HCT116 (cell line): Measurements from ENCODE around the gene RASIP1. TPM values are rescaled to one million over a fixed set of nuclear protein-coding genes. Genes with fewer than 3 reads are reported as not detected.

Experiments used
- ATAC-seq: fragments of 200-7000 bp; cut with Tn5 transposase; 2 replicates; pipeline ENCODE4 v1.9.1; 2020; ENCODE audit warnings: mild to moderate bottlenecking, moderate library complexity
- BruUV-seq: library from RNA; stranded (reverse); fragments of 400-500 nt; replicated peaks from 2 replicates; lab custom pipeline; 2021; lab: Mats Ljungman, UMichigan
- CTCF ChIA-PET: fragments of 300-600 bp; sonication (Branson Sonifier 250); formaldehyde crosslinking; loops from one replicate; lab custom pipeline; 2021; ENCODE audit warnings: antibody characterized with exemption; lab: Charles Lee
- POLR2A ChIA-PET: fragments of 300-600, 350-600 bp; sonication (Branson Sonifier 250); formaldehyde crosslinking; loops from one replicate; lab custom pipeline; 2021; ENCODE audit warnings: antibody characterized with exemption; lab: Charles Lee
- RAD21 ChIA-PET, 2 experiments: fragments of 300-600 bp; sonication (Branson Sonifier 250); formaldehyde crosslinking; loops; one replicate each; lab custom pipeline; 2023; ENCODE audit warnings: low total read pairs in 2 of 2; ENCODE audit not compliant: uncharacterized antibody in 2 of 2, unreplicated experiment in 2 of 2, low non-redundant PET in 1 of 2; lab: Charles Lee
- DNase-seq: peaks from one replicate; pipeline ENCODE4 v3.0.0-alpha.2; 2010; ENCODE audit warnings: low read depth, low spot score
- H2AFZ ChIP-seq: fragments of 200-600 bp; shearing (Covaris generic), sonication (generic); 2 replicates; pipeline ENCODE4 v1.6.1; 2017; ENCODE audit warnings: low read depth, mixed run types, mixed read lengths, antibody characterized with exemption, low read length; ENCODE audit not compliant: poor library complexity, severe bottlenecking
- H3K27ac ChIP-seq: 2 replicates; pipeline ENCODE4 v1.5.1; 2012; ENCODE audit warnings: low read depth, low read length
- H3K27me3 ChIP-seq: fragments of 200-600 bp; sonication (generic); 2 replicates; pipeline ENCODE4 v1.6.1; 2016; ENCODE audit warnings: mixed run types, low read length, mixed read lengths; ENCODE audit not compliant: insufficient read depth
- H3K36me3 ChIP-seq, 2 experiments: fragments of 200-500 bp in 1 of 2; fragments of 200-600 bp in 1 of 2; sonication (Bioruptor generic) in 1 of 2; sonication (generic) in 1 of 2; 2 replicates each; pipeline versions ENCODE4 v1.5.1 to v1.6.1; 2014 to 2016; ENCODE audit warnings: low read length in 2 of 2, inconsistent platforms in 1 of 2, mixed read lengths in 1 of 2, mixed run types in 1 of 2; ENCODE audit not compliant: insufficient read depth in 2 of 2, control insufficient read depth in 1 of 2
- H3K4me1 ChIP-seq, 2 experiments: fragments of 200-600 bp in 1 of 2; sonication (generic) in 1 of 2; 2 replicates each; pipeline versions ENCODE4 v1.5.1 to v1.6.1; 2012 to 2017; ENCODE audit warnings: low read length in 2 of 2, inconsistent platforms in 1 of 2, mild to moderate bottlenecking in 1 of 2, mixed read lengths in 1 of 2, mixed run types in 1 of 2, moderate library complexity in 1 of 2; ENCODE audit not compliant: insufficient read depth in 2 of 2, control insufficient read depth in 1 of 2
- H3K4me2 ChIP-seq: fragments of 200-600 bp; sonication (generic); 2 replicates; pipeline ENCODE4 v1.6.1; 2017; ENCODE audit warnings: mixed run types, low read length, mixed read lengths
- H3K4me3 ChIP-seq, 2 experiments: fragments of 200-600 bp in 1 of 2; sonication (generic) in 1 of 2; replicated peaks in 1 of 2; 2 replicates each; pipeline ENCODE4 v1.5.1; 2011 to 2016; ENCODE audit warnings: low read length in 2 of 2, control low read depth in 1 of 2, low read depth in 1 of 2, mild to moderate bottlenecking in 1 of 2, mixed read lengths in 1 of 2, mixed run types in 1 of 2
- H3K79me2 ChIP-seq: fragments of 200-600 bp; sonication (generic); 2 replicates; pipeline ENCODE4 v1.6.1; 2017; ENCODE audit warnings: mild to moderate bottlenecking, mixed run types, low read length, moderate library complexity, mixed read lengths; ENCODE audit not compliant: insufficient read depth
- H3K9ac ChIP-seq: fragments of 200-600 bp; sonication (generic); 2 replicates; pipeline ENCODE4 v1.6.1; 2016; ENCODE audit warnings: low read length, mixed read lengths
- H3K9me2 ChIP-seq: fragments of 200-600 bp; sonication (generic), shearing (Covaris generic); 2 replicates; pipeline ENCODE4 v1.6.1; 2017; ENCODE audit warnings: mixed run types, mild to moderate bottlenecking, moderate library complexity; ENCODE audit not compliant: insufficient read depth
- H3K9me3 ChIP-seq, 2 experiments: fragments of 200-500 bp in 1 of 2; fragments of 200-600 bp in 1 of 2; sonication (Bioruptor generic) in 1 of 2; sonication (generic) in 1 of 2; 2 replicates each; pipeline ENCODE4 v1.6.1; 2014 to 2017; ENCODE audit warnings: low read length in 2 of 2, mixed read lengths in 2 of 2, inconsistent platforms in 1 of 2, low read depth in 1 of 2, mild to moderate bottlenecking in 1 of 2, mixed run types in 1 of 2, moderate library complexity in 1 of 2; ENCODE audit not compliant: control insufficient read depth in 1 of 2, insufficient read depth in 1 of 2
- H4K20me1 ChIP-seq: fragments of 200-600 bp; sonication (generic), shearing (Covaris generic); 2 replicates; pipeline ENCODE4 v1.6.1; 2017; ENCODE audit warnings: mixed run types, mild to moderate bottlenecking, moderate library complexity; ENCODE audit not compliant: insufficient read depth
- ATF3 ChIP-seq: IDR thresholded peaks from 2 replicates; pipeline ENCODE4 v1.6.1; 2012
- CBX3 ChIP-seq: IDR thresholded peaks from 2 replicates; pipeline ENCODE4 v1.6.1; 2012; ENCODE audit warnings: low read depth
- ELF1 ChIP-seq: IDR thresholded peaks from 2 replicates; pipeline ENCODE4 v1.6.1; 2012; ENCODE audit warnings: low read depth, borderline replicate concordance
- FOSL1 ChIP-seq: IDR thresholded peaks from 2 replicates; pipeline ENCODE4 v1.6.1; 2012; ENCODE audit warnings: low read depth
- JUND ChIP-seq: IDR thresholded peaks from 2 replicates; pipeline ENCODE4 v1.6.1; 2012
- MAX ChIP-seq: IDR thresholded peaks from 2 replicates; pipeline ENCODE4 v1.6.1; 2012
- POLR2A ChIP-seq: IDR thresholded peaks from 2 replicates; pipeline ENCODE4 v1.7.0; 2011; ENCODE audit warnings: borderline replicate concordance; ENCODE audit not compliant: insufficient read depth, insufficient read length; ENCODE audit errors: extremely low read depth
- POLR2AphosphoS5 ChIP-seq: IDR thresholded peaks from 2 replicates; pipeline ENCODE4 v1.6.1; 2011; ENCODE audit warnings: mild to moderate bottlenecking, low read depth, low read length, moderate library complexity
- RAD21 ChIP-seq: IDR thresholded peaks from 2 replicates; pipeline ENCODE4 v1.6.1; 2012; ENCODE audit warnings: low read depth, mild to moderate bottlenecking
- REST ChIP-seq: IDR thresholded peaks from 2 replicates; pipeline ENCODE4 v1.6.1; 2012; ENCODE audit warnings: low read depth
- SIN3A ChIP-seq: IDR thresholded peaks from 2 replicates; pipeline ENCODE4 v1.6.1; 2012; ENCODE audit warnings: low read depth
- SP1 ChIP-seq: IDR thresholded peaks from 2 replicates; pipeline ENCODE4 v1.6.1; 2012; ENCODE audit warnings: low read depth
- YY1 ChIP-seq: IDR thresholded peaks from 2 replicates; pipeline ENCODE4 v1.6.1; 2011; ENCODE audit warnings: low read length, low read depth, moderate library complexity, mild to moderate bottlenecking; ENCODE audit not compliant: insufficient replicate concordance; ENCODE audit errors: extremely low read depth
- ZBTB33 ChIP-seq: IDR thresholded peaks from 2 replicates; pipeline ENCODE4 v1.6.1; 2011; ENCODE audit warnings: mild to moderate bottlenecking, low read length, moderate library complexity; ENCODE audit not compliant: insufficient replicate concordance; ENCODE audit errors: extremely low read depth
- ZFX ChIP-seq: fragments of 450-650 bp; IDR thresholded peaks from 2 replicates; pipeline ENCODE4 v1.6.1; 2017
- ZNF274 ChIP-seq: fragments of 200-500 bp; sonication (Bioruptor generic); IDR thresholded peaks from 2 replicates; pipeline ENCODE4 v1.6.1; 2014; ENCODE audit warnings: mild to moderate bottlenecking, low read depth, low read length, inconsistent platforms
- intact Hi-C: fragments of 100-400 bp; cut with micrococcal nuclease; formaldehyde crosslinking; loops from 2 replicates; pipeline ENCODE4 v1.10.0; 2022
- total RNA-seq: library from RNA; stranded (reverse); gene quantifications from one replicate; pipeline ENCODE4 v1.2.1, GENCODE V29; 2021; ENCODE audit not compliant: unreplicated experiment

The RASIP1 gene
- total RNA-seq, 1 experiment from 2014 or later: 1.9 TPM

GRCh38 chr19:48724796-48725753, 15.3 kb downstream of the RASIP1 start:
- ATAC-seq (peak; percentile 48), DNase-seq (peak; percentile 72)
- H3K79me2 ChIP-seq: no peaks in the 10 kb centered on the region
- H3K27ac ChIP-seq: peak overlapping the region; percentile 58
- H3K9me3 ChIP-seq: no peaks in the 10 kb centered on the region
- ChIA-PET RAD21 (no interaction called here), POLR2A (interaction anchor here (0.6 to 2.3 kb wide), 4 partner anchors 11 to 361 kb away, joined by 3 to 18 read pairs (median 8); partner anchors contain the start of genes FUT2, SYNGR4 and TMEM143), CTCF (interaction anchor here (1.0 to 2.5 kb wide), 2 partner anchors 14 to 71 kb away, joined by 3 to 8 read pairs; no protein-coding TSS in a partner anchor)
- no peaks in the 10 kb centered on the region for H3K36me3 ChIP-seq
- H2AFZ ChIP-seq: peak overlapping the region; percentile 49
- BruUV-seq: TSS peak; percentile 93
- no peaks in the 10 kb centered on the region for H4K20me1 ChIP-seq
- H3K9me2 ChIP-seq: no peaks in the 10 kb centered on the region
- H3K27me3 ChIP-seq: no peaks in the 10 kb centered on the region
- peaks cover 6 to 32% of the 10 kb centered on the region in 2 experiments for H3K4me1 ChIP-seq
- intact Hi-C loops: no loop called here
- H3K9ac ChIP-seq: peak overlapping the region; percentile 31
- TF ChIP-seq ELF1 (peak; percentile 77; the same call in 1 of the 2 replicates), ZNF274 (no peak), FOSL1 (no peak), YY1 (no peak), RAD21 (no peak), JUND (no peak), ZFX (no peak), MAX (no peak; the same call in 1 of the 2 replicates), POLR2A (peak; percentile 0), SIN3A (no peak), POLR2AphosphoS5 (peak; percentile 61; the same call in 1 of the 2 replicates), REST (no peak), SP1 (peak; percentile 34; the same call in 1 of the 2 replicates), CBX3 (no peak), ZBTB33 (no peak), ATF3 (no peak)
- TF ChIP-seq, all 23 proteins: peak for 4
- peak overlapping the region in 1 of 2 experiments; percentile 2; a peak in 2 of 4 replicates for H3K4me3 ChIP-seq
- H3K4me2 ChIP-seq: peak overlapping the region; percentile 50
